H1 (cell line): ENCODE results near the gene NDUFA9. TPM values are rescaled to one million over a fixed set of nuclear protein-coding genes. Genes with fewer than 3 reads are reported as not detected.

Experiments used
- CTCF ChIA-PET: fragments of 300-600 bp; sonication (Branson Sonifier 250); formaldehyde crosslinking; loops from one replicate; lab custom pipeline; 2021; ENCODE audit not compliant: partially characterized antibody; lab: Charles Lee
- POLR2A ChIA-PET: fragments of 300-600 bp; sonication (Branson Sonifier 250); formaldehyde crosslinking; loops from one replicate; lab custom pipeline; 2021; ENCODE audit warnings: inconsistent platforms; ENCODE audit not compliant: partially characterized antibody; lab: Charles Lee
- DNase-seq, 2 experiments: peaks; one replicate each; pipeline versions ENCODE4 v3.0.0 to v3.0.0-alpha.2; 2010 to 2022; ENCODE audit warnings: low spot score in 2 of 2, low read depth in 1 of 2, mixed read lengths in 1 of 2
- FAIRE-seq: peaks from 2 replicates; lab custom pipeline; 2011; peaks lifted over from hg19 to GRCh38; lab: Jason Lieb, UNC
- H2AFZ ChIP-seq: 2 replicates; pipeline ENCODE4 v1.8.1; 2012; ENCODE audit warnings: low read length, inconsistent platforms
- H2AK5ac ChIP-seq: 2 replicates; pipeline ENCODE4 v1.6.1; 2013; ENCODE audit warnings: low read depth, low read length
- H2BK120ac ChIP-seq: replicated peaks from 2 replicates; pipeline ENCODE3; 2013; ENCODE audit warnings: low read depth, low read length, inconsistent platforms
- H2BK12ac ChIP-seq: 2 replicates; pipeline ENCODE4 v1.6.1; 2013; ENCODE audit warnings: low read depth, low read length
- H2BK15ac ChIP-seq: 2 replicates; pipeline ENCODE4 v1.6.1; 2013; ENCODE audit warnings: low read length
- H2BK20ac ChIP-seq: 2 replicates; pipeline ENCODE4 v1.6.1; 2013; ENCODE audit warnings: low read length
- H2BK5ac ChIP-seq: 2 replicates; pipeline ENCODE4 v1.6.1; 2013; ENCODE audit warnings: low read depth, low read length
- H3K14ac ChIP-seq: 2 replicates; pipeline ENCODE4 v1.6.1; 2013; ENCODE audit warnings: inconsistent platforms; ENCODE audit not compliant: insufficient read length
- H3K18ac ChIP-seq: 2 replicates; pipeline ENCODE4 v1.6.1; 2013; ENCODE audit warnings: low read length; ENCODE audit errors: extremely low read depth
- H3K23ac ChIP-seq: 2 replicates; pipeline ENCODE4 v1.6.1; 2013; ENCODE audit warnings: inconsistent platforms; ENCODE audit not compliant: insufficient read length
- H3K23me2 ChIP-seq: 2 replicates; pipeline ENCODE4 v1.6.1; 2013; ENCODE audit warnings: low read depth, low read length
- H3K27ac ChIP-seq: 2 replicates; pipeline ENCODE4 v1.6.1; 2011; ENCODE audit warnings: low read depth, low read length, inconsistent platforms
- H3K27me3 ChIP-seq, 4 experiments: replicated peaks in 1 of 4; 1 replicate in 1 of 4; 2 replicates in 3 of 4; pipeline versions ENCODE4 v1.6.1 to v1.8.1; 2011 to 2013; ENCODE audit warnings: low read length in 3 of 4, mild to moderate bottlenecking in 3 of 4, inconsistent platforms in 2 of 4, mixed read lengths in 2 of 4, moderate library complexity in 1 of 4; ENCODE audit not compliant: control insufficient read depth in 3 of 4, insufficient read depth in 3 of 4; ENCODE audit errors: extremely low read depth in 1 of 4
- H3K36me3 ChIP-seq, 4 experiments: 2 replicates each; pipeline versions ENCODE4 v1.6.1 to v1.8.1; 2011 to 2013; ENCODE audit warnings: mild to moderate bottlenecking in 4 of 4, low read length in 3 of 4, moderate library complexity in 2 of 4, control low read depth in 1 of 4, inconsistent platforms in 1 of 4; ENCODE audit not compliant: insufficient read depth in 4 of 4, control insufficient read depth in 2 of 4
- H3K4ac ChIP-seq: replicated peaks from 2 replicates; pipeline ENCODE3; 2013; ENCODE audit warnings: low read length, low read depth, mixed read lengths, inconsistent platforms; ENCODE audit not compliant: insufficient read length
- H3K4me1 ChIP-seq, 4 experiments: replicated peaks in 1 of 4; 1 replicate in 1 of 4; 2 replicates in 3 of 4; pipeline versions ENCODE4 v1.6.1 to v1.8.1; 2011 to 2013; ENCODE audit warnings: low read length in 3 of 4, inconsistent platforms in 2 of 4, mixed read lengths in 1 of 4; ENCODE audit not compliant: insufficient read depth in 4 of 4, control insufficient read depth in 3 of 4
- H3K4me2 ChIP-seq, 2 experiments: 2 replicates each; pipeline versions ENCODE4 v1.6.1 to v1.8.1; 2011 to 2013; ENCODE audit warnings: low read depth in 2 of 2, low read length in 2 of 2, control low read depth in 1 of 2, inconsistent platforms in 1 of 2, mild to moderate bottlenecking in 1 of 2; ENCODE audit not compliant: insufficient read depth in 1 of 2
- H3K4me3 ChIP-seq, 4 experiments: fragments of 200-600, 300-600 bp in 1 of 4; sonication (generic), shearing (Covaris generic), sonication (Bioruptor Twin) in 1 of 4; 2 replicates each; pipeline versions ENCODE4 v1.5.1 to v1.8.1; 2011 to 2016; ENCODE audit warnings: low read length in 4 of 4, low read depth in 3 of 4, control low read depth in 2 of 4, inconsistent platforms in 2 of 4, mild to moderate bottlenecking in 2 of 4, mixed read lengths in 1 of 4, moderate library complexity in 1 of 4; ENCODE audit not compliant: insufficient read depth in 2 of 4; ENCODE audit errors: extremely low read depth in 1 of 4
- H3K56ac ChIP-seq: replicated peaks from 2 replicates; pipeline ENCODE3; 2013; ENCODE audit warnings: low read depth, mild to moderate bottlenecking, mixed read lengths, low read length, inconsistent platforms; ENCODE audit not compliant: insufficient read length
- H3K79me1 ChIP-seq: 2 replicates; pipeline ENCODE4 v1.6.1; 2013; ENCODE audit warnings: low read depth, low read length, control low read depth
- H3K79me2 ChIP-seq, 2 experiments: 2 replicates each; pipeline versions ENCODE4 v1.6.1 to v1.8.1; 2012 to 2013; ENCODE audit warnings: low read length in 2 of 2, mild to moderate bottlenecking in 2 of 2, inconsistent platforms in 1 of 2; ENCODE audit not compliant: insufficient read depth in 2 of 2, control insufficient read depth in 1 of 2
- H3K9ac ChIP-seq, 4 experiments: replicated peaks in 1 of 4; 1 replicate in 1 of 4; 2 replicates in 3 of 4; pipeline versions ENCODE4 v1.6.1 to v1.8.1; 2011 to 2013; ENCODE audit warnings: low read depth in 3 of 4, low read length in 3 of 4, control low read depth in 2 of 4, mild to moderate bottlenecking in 2 of 4, moderate library complexity in 2 of 4, inconsistent platforms in 1 of 4; ENCODE audit errors: extremely low read depth in 1 of 4
- H3K9me3 ChIP-seq, 2 experiments: 2 replicates each; pipeline versions ENCODE4 v1.6.1 to v1.8.1; 2012 to 2013; ENCODE audit warnings: mild to moderate bottlenecking in 2 of 2, moderate library complexity in 2 of 2, control low read depth in 1 of 2, inconsistent platforms in 1 of 2, low read depth in 1 of 2, low read length in 1 of 2, mixed read lengths in 1 of 2; ENCODE audit not compliant: insufficient read depth in 2 of 2
- H4K20me1 ChIP-seq, 2 experiments: replicated peaks in 1 of 2; 2 replicates each; pipeline versions ENCODE3 to v1.8.1; 2011 to 2013; ENCODE audit warnings: inconsistent platforms in 2 of 2, low read length in 2 of 2, mild to moderate bottlenecking in 1 of 2; ENCODE audit not compliant: insufficient read depth in 2 of 2, control insufficient read depth in 1 of 2
- H4K5ac ChIP-seq: 2 replicates; pipeline ENCODE4 v1.6.1; 2013; ENCODE audit warnings: low read length, low read depth, mixed read lengths, inconsistent platforms; ENCODE audit not compliant: insufficient read length
- H4K8ac ChIP-seq: 2 replicates; pipeline ENCODE4 v1.8.0; 2013; ENCODE audit warnings: mild to moderate bottlenecking, moderate library complexity, low read length, inconsistent platforms; ENCODE audit not compliant: insufficient read depth; ENCODE audit errors: extremely low read depth
- H4K91ac ChIP-seq: replicated peaks from 2 replicates; pipeline ENCODE3; 2013; ENCODE audit warnings: low read length, mixed read lengths, inconsistent platforms; ENCODE audit not compliant: insufficient read length
- ATF2 ChIP-seq: IDR thresholded peaks from 2 replicates; pipeline ENCODE4 v1.6.1; 2012; ENCODE audit warnings: low read length, inconsistent platforms
- ATF3 ChIP-seq: IDR thresholded peaks from 2 replicates; pipeline ENCODE4 v1.6.1; 2011; ENCODE audit warnings: low read depth, mild to moderate bottlenecking, low read length; ENCODE audit not compliant: insufficient read depth
- BACH1 ChIP-seq: IDR thresholded peaks from 2 replicates; pipeline ENCODE4 v1.6.1; 2012; ENCODE audit warnings: low read length, improper control_type of control experiment
- CREB1 ChIP-seq: IDR thresholded peaks from 2 replicates; pipeline ENCODE4 v1.6.1; 2012; ENCODE audit warnings: inconsistent platforms
- GTF2F1 ChIP-seq: IDR thresholded peaks from 2 replicates; pipeline ENCODE4 v1.6.1; 2012; ENCODE audit warnings: low read depth, low read length, improper control_type of control experiment, borderline replicate concordance
- KDM1A ChIP-seq: fragments of 200-600, 300-600 bp; sonication (generic); IDR thresholded peaks from 2 replicates; pipeline ENCODE4 v1.7.1; 2016; ENCODE audit warnings: mild to moderate bottlenecking, low read length, borderline replicate concordance
- POLR2AphosphoS5 ChIP-seq: IDR thresholded peaks from 2 replicates; pipeline ENCODE4 v1.6.1; 2011; ENCODE audit warnings: low read depth, low read length
- RAD21 ChIP-seq, 2 experiments: IDR thresholded peaks in 1 of 2; conservative IDR thresholded peaks in 1 of 2; 2 replicates each; pipeline ENCODE4 v1.6.1; 2011; ENCODE audit warnings: low read depth in 2 of 2, low read length in 2 of 2, improper control_type of control experiment in 1 of 2, inconsistent platforms in 1 of 2, mild to moderate bottlenecking in 1 of 2, moderate library complexity in 1 of 2
- RBBP5 ChIP-seq: IDR thresholded peaks from 2 replicates; pipeline ENCODE4 v1.7.1; 2012; ENCODE audit warnings: low read depth, mild to moderate bottlenecking, inconsistent platforms, low read length, moderate library complexity, borderline replicate concordance
- TAF1 ChIP-seq: IDR thresholded peaks from 2 replicates; pipeline ENCODE4 v1.6.1; 2011; ENCODE audit warnings: mild to moderate bottlenecking, low read depth, low read length
- ZNF274 ChIP-seq: IDR thresholded peaks from 2 replicates; pipeline ENCODE4 v1.7.0; 2012; ENCODE audit warnings: low read length, borderline replicate concordance; ENCODE audit errors: extremely low read depth
- WGBS, 2 experiments: shearing (Covaris generic) in 1 of 2; methylation state at CpG; one replicate each; pipeline versions ENCODE4 v1.1.6 to v1.1.7; 2013 to 2015; ENCODE audit warnings: low lambda C conversion rate in 2 of 2, mixed read lengths in 2 of 2, inconsistent platforms in 1 of 2, low coverage in 1 of 2, missing lambda C conversion rate in 1 of 2; ENCODE audit not compliant: insufficient replicate concordance in 2 of 2, insufficient coverage in 1 of 2, insufficient read length in 1 of 2; ENCODE audit errors: extremely low coverage in 1 of 2, missing lambda C conversion rate in 1 of 2; 5-methylcytosine and 5-hydroxymethylcytosine counted together
- polyA plus RNA-seq, 7 experiments: library from polyadenylated mRNA; depleted of rRNA in 3 of 7; stranded (reverse) in 5 of 7; unstranded in 2 of 7; fragments of >200 nt in 5 of 7; fragments of 200-250 nt in 2 of 7; gene quantifications; 1 replicate in 5 of 7; 2 replicates in 1 of 7; 4 replicates in 1 of 7; pipeline versions ENCODE4 v1.2.1 to v1.2.3, GENCODE V29; 2011 to 2013; ENCODE audit warnings: missing spikeins in 2 of 7, mixed read lengths in 2 of 7
- total RNA-seq: library from RNA; stranded (reverse); fragmentation: NEBNext Ultra II Directional; extraction: Animal tissue kit (Norgen Biotek cat#: 25700); gene quantifications from 2 replicates; pipeline ENCODE4 v1.2.1, GENCODE V29; 2021

Gene NDUFA9
- total and polyA plus RNA-seq, 2 of the 8 experiments (the other 6 are each of a cell fraction or from before 2014, with no cell fraction given) = 50.2 to 67.0 TPM

GRCh38 chr12:4663971-4664505 is 15.1 kb downstream of the NDUFA9 start:
- Histone ChIP-seq H4K5ac (no peak overlapping the region), H2BK12ac (no peak overlapping the region), H4K20me1 (peaks cover 2 to 3% of the 10 kb centered on the region in 2 experiments), H4K8ac (no peak overlapping the region), H2BK5ac (no peak overlapping the region), H2AFZ (no peak overlapping the region), H3K9me3 (no peaks in the 10 kb centered on the region), H2AK5ac (no peak overlapping the region), H3K79me2 (no peaks in the 10 kb centered on the region), H3K18ac (no peak overlapping the region), H3K23me2 (no peaks in the 10 kb centered on the region), H2BK20ac (no peak overlapping the region), H3K23ac (no peak overlapping the region), H3K36me3 (peaks cover 8 to 74% (median 55%) of the 10 kb centered on the region in 4 experiments; a peak in 7 of 8 replicates), H3K56ac (no peak overlapping the region), H4K91ac (no peak overlapping the region), H3K4me2 (no peak overlapping the region), H3K27me3 (no peaks in the 10 kb centered on the region), H3K9ac (no peak overlapping the region), H3K14ac (no peak overlapping the region), H2BK120ac (no peak overlapping the region), H3K4me1 (no peaks in the 10 kb centered on the region), H3K4me3 (no peak overlapping the region), H3K79me1 (no peaks in the 10 kb centered on the region), H3K4ac (no peak overlapping the region), H2BK15ac (no peak overlapping the region), H3K27ac (no peak overlapping the region)
- CTCF ChIA-PET = interaction anchor here (1.4 kb wide), 1 partner anchor 81 kb away, joined by 3 read pairs; no protein-coding TSS in a partner anchor
- POLR2A ChIA-PET = no interaction called here
- DNase-seq = no peak
- FAIRE-seq = no peak
- 62% methylated on average over 3 of the region's 3 CpGs; no CpG with 5 or more reads in 1 of the 2 experiments for WGBS, 2 experiments
- TF ChIP-seq RBBP5 (no peak), RAD21 (IDR thresholded peaks at IDR 0.05 in 1 of 2, conservative IDR thresholded peaks at IDR 0.05 in 1 of 2; ENCODE audit: low read depth in 2 of 2, low read length in 2 of 2) (no peak), ZNF274 (no peak), POLR2AphosphoS5 (no peak), BACH1 (no peak), KDM1A (no peak), CREB1 (no peak), TAF1 (no peak), GTF2F1 (no peak), ATF3 (no peak), ATF2 (no peak)
